ENCODE results near the gene PPP2R2B.

The PPP2R2B gene

DNA sequence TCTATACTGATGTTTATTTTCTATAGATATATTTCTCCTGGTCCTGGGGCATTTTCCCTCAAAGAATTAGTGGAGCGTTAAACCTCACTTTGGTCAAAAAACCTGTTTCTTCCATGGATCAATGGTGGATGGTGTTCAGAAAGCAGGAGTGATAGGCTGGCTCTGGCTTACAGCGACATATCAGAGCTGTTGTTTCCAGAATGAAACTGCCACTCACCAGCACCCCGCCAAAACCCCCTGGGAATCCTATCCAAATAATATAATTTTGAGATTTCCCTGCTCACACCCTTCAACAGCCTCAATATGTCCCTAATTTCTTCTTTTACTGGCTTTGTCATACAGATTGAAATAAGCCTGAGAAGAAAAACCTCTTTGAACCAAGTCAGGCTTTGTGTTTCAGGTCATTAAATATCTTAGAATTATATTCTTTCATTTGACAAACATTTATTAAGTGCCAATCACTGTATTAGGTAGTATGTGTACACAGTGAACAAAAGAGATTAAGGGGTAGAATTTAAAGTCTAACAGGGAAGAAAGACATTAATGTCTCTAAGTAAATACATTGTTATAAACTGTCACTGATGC lies 218.1 kb downstream of the PPP2R2B start:
- DNase-seq (ENCODE audit: low read depth in 3 of 3, low spot score in 1 of 3) = no peak

DNA sequence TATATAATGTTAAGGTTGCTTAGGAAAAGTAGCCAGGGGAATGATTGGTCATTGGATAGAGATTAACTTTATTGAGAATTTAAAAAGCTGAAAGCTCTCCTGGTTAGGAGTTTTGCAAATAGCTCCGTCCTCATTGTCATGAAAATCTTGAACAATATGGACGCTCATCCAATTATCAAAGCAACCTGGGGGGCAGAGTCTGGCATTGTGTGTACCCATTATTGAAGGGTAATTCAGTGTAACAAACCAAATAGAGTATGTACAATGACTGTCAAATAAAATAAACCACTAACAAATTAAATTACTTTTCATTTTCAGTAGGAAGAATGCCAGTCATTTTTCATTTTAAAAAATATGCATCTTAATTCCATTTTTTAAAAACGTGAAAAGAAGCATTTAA lies 218.6 kb downstream of the PPP2R2B start:
- no peak for DNase-seq (ENCODE audit: low read depth in 3 of 3, low spot score in 1 of 3)

DNA sequence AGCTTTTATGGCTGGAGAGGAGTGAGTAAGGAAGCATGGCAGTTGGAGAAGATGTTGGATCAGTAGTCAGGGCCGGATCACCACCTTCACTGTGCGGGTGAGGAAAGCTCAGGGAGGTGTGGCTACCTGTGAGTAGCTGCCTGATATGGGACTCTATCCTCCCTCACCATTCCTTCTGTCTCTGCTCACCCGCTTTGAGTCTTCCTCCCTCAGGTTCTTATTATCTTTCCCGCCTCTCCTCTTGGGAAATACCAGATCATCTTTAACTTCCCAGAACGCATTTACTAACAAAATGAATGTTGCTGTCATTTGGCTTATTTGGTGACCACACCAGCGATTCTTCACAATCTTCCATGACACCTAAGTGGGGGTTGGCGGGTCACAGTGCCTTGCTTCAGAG lies 221.9 kb downstream of the PPP2R2B start:
- no peak for DNase-seq (ENCODE audit: low read depth in 3 of 3, low spot score in 1 of 3)

DNA sequence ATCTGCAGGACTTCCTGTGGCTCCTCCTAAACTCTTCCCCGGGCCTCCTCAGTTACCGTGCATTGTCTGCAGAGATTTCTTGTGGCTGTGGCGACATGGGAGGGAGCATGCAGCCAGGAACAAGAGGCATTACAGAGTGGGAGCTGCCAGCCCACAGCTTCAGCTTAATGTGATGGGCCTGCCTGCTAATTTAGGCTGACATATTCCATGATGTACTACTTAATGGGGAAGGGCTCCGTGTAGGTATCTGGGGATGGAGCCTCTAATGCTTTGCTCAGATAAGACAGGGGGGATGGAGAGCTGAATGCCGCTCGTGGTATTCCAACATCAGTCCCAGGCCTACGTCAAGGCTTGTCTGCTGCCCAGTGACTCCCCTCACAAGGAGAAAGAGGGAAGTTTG lies 225.0 kb downstream of the PPP2R2B start:
- DNase-seq (ENCODE audit: low read depth in 3 of 3, low spot score in 1 of 3) = no peak

DNA sequence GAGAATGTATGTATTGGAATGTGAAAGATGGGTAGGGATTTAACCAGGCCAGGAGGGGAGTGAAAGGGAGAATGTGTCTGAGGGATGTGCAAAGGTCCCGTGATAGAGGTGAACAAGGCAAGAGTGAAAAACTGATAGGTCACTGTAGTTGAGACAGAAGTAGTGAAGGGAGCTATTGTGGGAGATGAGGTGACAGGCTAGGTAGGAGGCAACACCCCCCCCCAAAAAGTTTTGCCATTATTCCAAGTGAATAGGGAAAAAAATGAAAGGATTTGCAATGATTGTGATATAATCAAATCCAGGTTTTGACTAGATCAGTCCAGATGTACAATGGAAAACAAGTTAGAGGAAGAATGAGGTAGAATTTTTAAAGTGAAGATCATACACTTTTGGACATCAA lies 226.0 kb downstream of the PPP2R2B start:
- no peak for DNase-seq (ENCODE audit: low read depth in 3 of 3, low spot score in 1 of 3)

DNA sequence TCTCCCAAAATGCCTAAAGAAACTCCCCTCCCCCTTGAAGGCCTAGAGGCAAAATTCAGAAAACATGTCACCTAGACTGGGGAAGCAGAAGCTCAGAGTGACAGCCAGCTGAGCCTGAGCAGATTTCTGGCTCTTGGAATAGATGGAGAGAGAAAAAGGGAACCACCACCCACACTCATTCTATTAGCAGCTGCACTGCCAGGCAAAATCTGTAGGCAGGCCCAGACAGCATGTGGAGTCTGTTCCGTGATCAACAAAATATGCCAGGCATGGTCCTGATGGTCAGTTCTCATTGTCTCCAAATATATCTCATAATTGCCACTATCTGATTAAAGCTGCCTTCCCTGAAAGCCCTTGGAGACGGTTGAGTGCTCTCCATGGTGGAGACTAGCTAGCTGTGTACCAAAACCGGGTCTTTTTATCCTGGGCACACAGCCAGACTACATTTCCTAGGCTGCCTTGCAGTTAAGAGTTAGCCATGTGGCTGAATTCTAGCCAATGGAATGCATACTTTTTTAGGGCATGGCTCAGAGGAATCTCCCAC lies 230.8 kb downstream of the PPP2R2B start:
- DNase-seq (ENCODE audit: low read depth in 3 of 3, low spot score in 1 of 3) = no peak

DNA sequence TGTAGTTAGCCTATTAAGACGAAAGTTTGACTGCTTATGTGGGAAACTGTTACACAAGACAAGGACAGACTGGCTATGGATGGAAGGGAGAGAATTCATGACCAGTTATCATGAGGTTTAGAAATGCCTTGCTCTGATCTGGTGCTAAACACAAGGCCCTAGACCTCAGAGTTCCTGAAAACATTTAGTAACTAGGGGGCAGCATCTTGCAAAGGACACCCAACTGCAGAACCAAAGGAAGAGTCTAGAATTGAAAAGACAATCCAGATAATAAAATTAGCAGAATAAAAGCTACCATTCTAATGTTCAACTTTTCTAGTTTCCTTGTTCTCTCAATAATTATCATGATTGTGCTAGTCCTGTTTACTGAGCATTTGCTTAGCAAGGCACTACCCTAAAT lies 232.1 kb downstream of the PPP2R2B start:
- DNase-seq (ENCODE audit: low read depth in 3 of 3, low spot score in 1 of 3) = no peak

DNA sequence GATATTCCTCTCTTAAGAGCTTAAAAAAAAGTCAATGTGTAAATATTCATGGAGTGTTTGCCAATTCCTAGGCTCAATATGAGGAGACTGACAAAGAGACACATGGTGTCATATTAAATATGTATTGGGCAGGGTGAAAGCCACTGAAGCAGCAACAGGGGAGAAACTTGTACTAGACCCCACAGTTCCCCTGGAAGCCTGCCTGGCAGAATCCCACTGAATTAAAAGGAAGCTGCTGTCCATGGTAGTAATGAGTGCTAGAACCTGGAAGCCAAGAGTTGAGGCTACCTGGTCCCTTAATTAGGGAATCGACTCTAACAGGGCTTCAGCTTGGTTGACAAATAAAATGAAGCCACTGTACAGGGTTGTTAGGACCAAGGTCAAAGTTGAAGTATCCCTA lies 233.2 kb downstream of the PPP2R2B start:
- no peak for DNase-seq (ENCODE audit: low read depth in 3 of 3, low spot score in 1 of 3)

DNA sequence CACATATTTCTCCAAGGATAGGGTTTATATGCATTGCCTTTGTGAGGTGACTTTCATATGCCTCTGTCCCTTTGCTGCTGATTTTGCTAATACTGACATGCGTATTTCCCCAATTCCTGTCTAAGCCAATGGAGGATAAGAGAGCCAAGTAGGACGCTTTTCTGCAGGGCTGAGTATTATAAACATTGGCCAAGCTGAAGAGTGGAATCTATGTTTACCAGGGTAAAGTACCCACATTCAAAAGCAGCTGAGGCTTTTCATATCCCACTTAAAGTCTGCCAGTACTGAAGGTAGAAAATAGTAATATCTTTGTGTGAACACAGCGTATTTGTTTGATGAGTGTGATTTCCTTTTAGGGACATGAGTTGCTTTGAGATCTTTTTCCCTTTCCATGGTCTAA lies 233.7 kb downstream of the PPP2R2B start:
- DNase-seq (ENCODE audit: low read depth in 3 of 3, low spot score in 1 of 3) = no peak

DNA sequence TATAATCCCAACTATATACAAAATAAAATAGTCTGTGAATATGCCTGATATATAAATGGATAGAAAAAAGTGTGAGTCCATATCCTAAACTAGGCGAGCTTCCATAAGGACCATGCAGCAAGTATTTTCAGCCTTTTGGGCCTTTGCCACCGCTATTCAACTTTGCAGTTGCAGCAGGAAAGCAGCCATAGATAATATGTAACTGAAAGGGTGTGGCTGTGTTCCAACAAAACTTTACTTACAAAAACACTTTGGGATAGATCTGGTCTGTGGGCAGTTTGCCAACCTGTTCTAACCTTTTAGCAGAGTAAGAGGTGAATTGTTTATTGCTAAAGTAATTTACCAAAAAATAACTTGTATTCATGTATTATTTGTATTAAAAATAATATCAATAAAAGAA lies 234.8 kb downstream of the PPP2R2B start:
- DNase-seq (ENCODE audit: low read depth in 3 of 3, low spot score in 1 of 3) = no peak

DNA sequence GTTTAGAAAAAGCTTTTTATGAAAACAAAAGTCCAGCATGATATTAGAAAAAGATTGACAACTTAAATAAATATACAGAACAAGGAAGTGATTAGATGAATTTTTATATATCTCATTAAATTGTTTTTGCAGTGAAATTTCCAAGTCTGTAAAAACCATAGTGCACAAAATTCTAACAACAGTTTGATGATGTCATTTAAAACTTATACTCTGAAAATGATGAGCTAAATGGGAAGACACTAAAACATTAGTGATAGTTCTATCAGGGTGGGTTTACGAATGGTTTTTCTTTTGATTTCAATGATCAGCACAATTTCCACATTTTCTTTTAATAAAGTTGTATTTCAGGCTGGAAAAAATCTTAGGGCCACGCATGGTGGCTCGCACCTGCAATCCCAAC lies 236.1 kb downstream of the PPP2R2B start:
- DNase-seq (ENCODE audit: low read depth in 3 of 3, low spot score in 1 of 3) = no peak

DNA sequence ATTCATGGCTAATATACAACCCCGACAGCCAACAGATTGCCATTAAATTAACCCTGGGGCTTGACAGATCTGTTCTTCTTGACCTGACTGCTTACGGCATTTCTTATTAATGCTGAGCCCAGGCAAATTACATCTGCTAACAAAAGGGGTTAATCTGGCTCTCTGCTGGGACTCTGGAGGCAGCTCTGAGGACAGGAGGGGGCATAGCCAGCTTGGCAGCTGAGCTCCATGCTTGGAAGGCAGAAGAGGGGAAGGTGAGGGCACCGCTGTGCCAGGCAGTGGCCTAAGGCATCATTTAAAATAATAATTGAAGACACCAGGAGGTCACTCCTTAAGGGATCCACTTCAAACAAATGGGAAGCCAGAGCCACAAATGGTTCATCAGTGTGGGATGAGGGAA lies 236.6 kb downstream of the PPP2R2B start:
- no peak for DNase-seq (ENCODE audit: low read depth in 3 of 3, low spot score in 1 of 3)

DNA sequence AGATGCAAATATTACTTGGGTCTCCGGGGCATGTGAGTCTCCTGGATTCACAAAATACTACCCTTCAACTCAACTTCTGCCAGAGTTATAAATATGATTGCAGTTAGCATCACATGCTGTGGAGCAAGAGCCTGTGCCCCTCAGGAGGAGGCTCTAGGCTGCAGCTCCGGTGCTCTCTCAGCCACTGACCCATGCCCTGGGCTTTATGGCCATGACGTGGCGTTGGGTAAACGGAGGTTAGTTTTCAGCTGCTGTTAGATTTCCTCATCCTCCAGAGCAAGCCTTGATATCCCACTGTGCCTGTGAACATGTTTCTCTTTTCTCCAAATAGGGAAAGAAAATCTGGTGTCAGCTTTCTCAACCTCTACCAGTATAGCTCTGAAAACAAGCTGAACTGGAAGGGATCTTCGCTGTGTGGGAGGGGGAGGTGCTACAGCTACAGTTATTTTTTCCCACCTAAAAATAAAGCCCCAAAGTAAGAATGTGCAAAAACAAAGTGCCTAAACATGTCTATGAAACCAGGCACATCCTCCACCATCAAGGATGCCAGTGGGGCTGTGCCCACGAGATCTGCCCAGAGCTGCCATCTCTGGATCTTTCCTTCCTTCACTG lies 238.2 kb downstream of the PPP2R2B start:
- DNase-seq (ENCODE audit: low read depth in 3 of 3, low spot score in 1 of 3) = no peak

DNA sequence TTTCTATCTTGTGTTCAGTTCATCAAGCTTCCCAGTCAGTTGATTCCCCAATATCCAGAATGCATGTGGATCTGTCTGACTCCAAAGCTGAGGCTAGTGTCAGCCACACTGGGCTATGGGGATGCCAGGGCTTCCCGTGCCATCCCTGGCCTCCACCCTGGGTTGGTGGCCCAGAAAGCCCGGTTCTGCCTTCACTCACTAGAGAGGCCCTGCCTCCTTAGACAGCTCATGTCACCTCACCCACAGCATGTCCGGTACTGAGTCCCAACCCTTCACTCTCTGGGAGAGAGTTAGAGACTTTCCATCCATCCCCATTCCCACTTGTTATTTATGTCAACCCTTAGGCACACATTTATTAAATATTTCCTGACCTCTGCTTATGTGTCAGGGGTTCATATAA lies 243.1 kb downstream of the PPP2R2B start:
- DNase-seq (ENCODE audit: low read depth in 3 of 3, low spot score in 1 of 3) = no peak

DNA sequence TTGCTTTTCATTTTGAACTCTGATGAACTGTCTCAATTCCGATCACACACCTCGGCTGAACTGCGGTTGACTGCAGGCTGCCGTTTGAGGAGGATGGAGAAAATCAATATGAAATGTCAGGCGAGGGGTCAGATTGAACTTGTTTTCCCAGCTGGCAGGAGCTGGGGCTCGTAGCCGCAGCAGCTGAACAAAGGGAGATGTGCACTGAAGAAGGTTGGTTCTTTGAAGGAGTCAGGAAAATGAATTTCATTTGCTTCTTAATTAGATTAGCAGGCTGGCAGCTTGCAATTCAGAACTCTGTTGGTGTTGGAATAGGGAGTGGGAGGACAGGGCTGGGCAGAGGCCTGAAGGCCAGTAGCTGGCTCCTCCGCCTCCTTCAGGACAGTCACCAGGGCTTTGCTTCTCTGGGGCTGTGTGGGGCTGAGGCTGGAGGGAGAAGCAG lies 245.2 kb downstream of the PPP2R2B start:
- no peak for DNase-seq (ENCODE audit: low read depth in 3 of 3, low spot score in 1 of 3)

DNA sequence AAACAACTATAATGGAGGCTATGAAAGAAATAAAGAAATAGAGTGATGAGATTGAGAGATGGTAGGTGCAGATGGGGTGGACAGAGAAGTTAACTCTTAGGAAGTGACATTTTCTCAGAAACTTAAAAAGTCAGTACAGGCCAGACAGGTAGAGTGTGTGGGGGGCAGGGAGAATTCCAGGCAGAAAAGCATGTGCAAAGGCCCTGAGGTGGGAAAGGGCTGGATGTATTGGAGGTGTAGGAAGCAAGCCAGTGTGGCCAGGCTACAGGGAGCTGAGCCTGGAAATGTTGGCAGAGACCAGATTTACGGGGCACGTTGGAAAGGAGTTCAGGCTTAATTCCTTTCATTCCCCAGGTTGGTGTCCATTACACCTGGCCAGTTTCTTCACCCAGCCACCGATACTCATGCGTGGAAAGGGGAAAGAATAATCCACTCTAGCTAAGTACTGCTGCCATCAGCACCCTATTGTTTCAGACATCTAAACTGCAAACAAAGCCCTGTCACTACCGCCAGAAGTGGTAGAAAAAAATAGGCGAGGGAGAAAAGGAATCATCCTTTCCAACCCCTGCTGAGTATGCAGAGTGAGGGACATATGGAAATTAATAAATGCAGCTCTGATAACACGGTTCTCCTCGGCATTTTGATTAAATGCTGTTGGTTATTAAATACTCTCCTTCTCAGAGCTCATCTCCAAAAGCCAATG lies 245.8 kb downstream of the PPP2R2B start:
- DNase-seq (ENCODE audit: low read depth in 3 of 3, low spot score in 1 of 3) = no peak

DNA sequence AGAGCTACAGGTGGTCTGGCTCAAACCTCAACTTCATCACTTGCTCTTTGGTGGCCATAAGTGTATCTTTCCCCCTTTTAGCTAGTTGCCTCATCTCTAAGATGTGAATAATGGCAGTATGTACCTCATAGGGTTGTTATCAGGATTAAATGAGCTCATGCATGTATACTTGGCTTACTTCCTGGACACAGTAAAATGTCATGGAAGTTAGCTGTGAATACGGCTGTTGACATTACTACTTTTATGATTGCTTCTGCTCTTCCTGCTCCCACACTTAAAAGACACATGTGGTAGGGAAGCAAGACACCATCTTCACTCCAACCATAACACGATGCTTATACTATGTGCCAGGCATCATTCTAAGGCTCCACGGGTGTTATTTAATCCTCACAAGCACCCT lies 248.1 kb downstream of the PPP2R2B start:
- no peak for DNase-seq (ENCODE audit: low read depth in 3 of 3, low spot score in 1 of 3)

DNA sequence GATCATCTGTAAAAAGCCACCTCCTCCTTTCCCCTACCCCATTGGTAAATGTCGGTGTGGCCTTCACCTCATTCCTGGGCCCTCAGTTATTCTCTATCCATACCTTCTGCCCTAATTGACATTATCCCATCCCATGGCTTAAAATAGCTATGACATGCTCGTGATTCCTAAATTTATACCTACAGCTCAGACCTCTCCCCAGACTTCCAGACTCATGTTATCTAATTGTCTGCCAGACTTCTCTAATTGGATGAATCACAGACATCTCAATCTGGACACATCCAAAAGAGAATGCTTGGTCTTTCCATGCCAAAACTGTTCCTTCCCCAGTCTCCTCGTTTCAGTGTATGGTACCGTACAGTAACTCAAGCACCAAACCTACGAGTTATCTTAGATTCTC lies 249.6 kb downstream of the PPP2R2B start:
- DNase-seq (ENCODE audit: low read depth in 3 of 3, low spot score in 1 of 3) = no peak

DNA sequence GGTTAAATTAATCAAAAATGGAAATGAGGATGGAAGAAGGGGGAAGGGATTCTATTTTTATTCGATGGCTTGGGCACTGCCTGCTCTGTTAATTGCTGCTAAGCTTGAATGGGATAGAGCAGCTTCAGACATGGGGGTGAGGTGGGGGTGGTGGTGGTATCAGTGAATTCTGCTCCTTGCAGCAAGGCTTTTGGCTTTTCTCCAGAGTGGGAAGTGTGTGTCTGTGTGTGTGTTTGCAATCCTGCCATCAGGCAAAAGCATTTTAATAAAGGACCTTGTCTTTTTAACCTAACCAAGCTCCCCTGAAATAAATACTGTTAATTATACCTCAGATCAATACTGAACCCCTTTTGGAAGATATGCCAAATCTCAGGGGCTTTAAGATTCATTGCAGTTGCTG lies 251.6 kb downstream of the PPP2R2B start:
- no peak for DNase-seq (ENCODE audit: low read depth in 3 of 3, low spot score in 1 of 3)

DNA sequence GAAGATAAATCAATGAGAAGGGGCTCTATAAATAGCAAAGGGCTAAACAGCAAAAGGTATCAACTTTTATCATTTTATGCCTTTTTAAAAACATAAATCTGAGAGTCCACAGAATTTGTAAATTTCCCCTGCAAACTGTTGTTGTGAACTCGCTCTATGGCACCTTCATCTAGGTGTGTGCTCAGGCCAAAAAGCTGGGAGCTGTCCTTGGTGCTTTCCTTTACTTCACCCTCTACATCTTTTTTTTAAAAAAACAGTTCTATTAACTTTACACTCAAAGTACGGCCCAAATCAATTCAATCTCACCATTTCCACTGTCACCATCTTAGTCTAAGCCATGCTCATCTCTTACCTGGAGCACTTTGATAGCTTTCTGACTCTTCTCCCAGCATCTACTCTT lies 254.4 kb downstream of the PPP2R2B start:
- DNase-seq (ENCODE audit: low read depth in 3 of 3, low spot score in 1 of 3) = no peak

DNA sequence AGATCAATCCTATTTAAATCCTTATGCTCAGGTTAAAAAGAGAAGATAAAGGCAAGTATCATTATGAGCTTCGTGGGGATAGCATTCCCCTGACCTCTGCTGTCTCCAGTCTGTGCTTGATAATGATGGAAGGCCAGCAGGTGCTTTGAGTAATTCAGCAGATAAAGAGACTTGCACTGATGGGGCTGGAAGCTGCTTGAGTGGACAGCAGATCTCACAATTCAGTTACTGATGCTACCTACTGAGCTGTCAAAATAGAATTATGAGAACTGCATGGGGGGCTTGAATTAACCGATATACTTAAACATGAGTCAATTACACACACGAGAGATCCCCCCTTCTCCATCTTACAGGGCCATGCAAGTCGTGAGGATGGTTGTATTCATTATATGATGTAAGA lies 254.9 kb downstream of the PPP2R2B start:
- no peak for DNase-seq (ENCODE audit: low read depth in 3 of 3, low spot score in 1 of 3)

DNA sequence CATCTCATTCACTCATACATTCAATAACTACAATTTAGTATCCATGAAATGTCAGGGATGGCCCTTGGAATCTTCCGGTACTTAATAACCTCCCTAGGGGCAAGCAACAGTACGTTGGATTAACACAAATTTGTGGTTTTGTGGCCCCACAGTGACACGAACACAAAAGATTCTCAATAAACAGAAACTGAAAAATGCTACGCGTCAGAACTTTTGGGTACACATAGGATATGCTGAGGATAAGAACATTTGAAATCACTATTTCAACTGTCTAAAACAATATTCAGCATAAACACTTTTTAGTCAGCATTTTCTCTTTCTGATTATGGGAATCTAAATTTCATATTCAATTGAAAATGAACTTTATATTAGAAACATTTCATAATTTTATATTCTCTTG lies 255.5 kb downstream of the PPP2R2B start:
- DNase-seq (ENCODE audit: low read depth in 3 of 3, low spot score in 1 of 3) = no peak

DNA sequence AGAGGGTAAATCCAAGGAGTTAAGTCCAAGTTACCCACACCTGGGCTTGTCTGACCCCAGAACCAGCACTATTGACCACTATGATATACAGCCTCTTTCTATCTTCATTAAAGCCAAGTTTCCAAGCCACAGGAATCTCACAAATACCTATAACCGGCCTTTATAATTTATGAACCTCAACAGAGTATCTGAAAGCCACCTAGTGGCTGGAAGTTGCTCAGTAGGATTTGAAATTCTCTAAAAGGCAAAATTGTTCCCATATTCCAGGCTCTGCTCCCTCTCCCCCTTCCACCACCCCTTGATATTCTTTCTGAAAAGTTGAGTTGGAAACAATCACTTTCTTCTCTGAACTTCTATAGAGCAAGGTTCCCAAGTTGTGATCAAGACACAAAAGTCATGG lies 256.2 kb downstream of the PPP2R2B start:
- DNase-seq (ENCODE audit: low read depth in 3 of 3, low spot score in 1 of 3) = no peak
